ENCODE data around the gene INHBA.

Gene INHBA

GRCh38 chr7:41742401-41743020 lies 39.6 kb upstream of the INHBA start:
- Histone ChIP-seq H3K36me3 (replicated peaks; ENCODE audit: insufficient read depth, low read length) (no peaks in the 10 kb centered on the region), H3K9me3 (replicated peaks; ENCODE audit: insufficient read depth, low read length) (no peaks in the 10 kb centered on the region), H3F3A (ENCODE audit: insufficient read depth, low read length) (no peaks in the 10 kb centered on the region), H3K9me2 (replicated peaks; ENCODE audit: insufficient read depth, low read length) (no peaks in the 10 kb centered on the region), H3K79me2 (ENCODE audit: low read length) (no peaks in the 10 kb centered on the region), H3K27me3 (replicated peaks; ENCODE audit: insufficient read depth, low read length) (no peaks in the 10 kb centered on the region), H3K9ac (ENCODE audit: low read length) (no peak overlapping the region), H4K20me1 (ENCODE audit: insufficient read depth, low read length) (no peaks in the 10 kb centered on the region), H3K27ac (ENCODE audit: low read length) (no peak overlapping the region), H3K4me3 (ENCODE audit: low read length) (no peak overlapping the region), H2AFZ (ENCODE audit: low read length) (no peak overlapping the region), H3K4me2 (ENCODE audit: low read depth, low read length) (no peak overlapping the region), H3K4me1 (ENCODE audit: low read length) (no peaks in the 10 kb centered on the region)
- no peak for DNase-seq
- TF ChIP-seq EZH2phosphoT487 (IDR thresholded peaks at IDR 0.05; ENCODE audit: low read length) = no peak
- no peak for TF ChIP-seq CTCF (IDR thresholded peaks at IDR 0.05; ENCODE audit: low read length)
- TF ChIP-seq EZH2 (optimal IDR thresholded peaks at IDR 0.05; ENCODE audit: low read depth, low read length) = no peak

- no peaks in the 10 kb centered on the region for H3K9me3 ChIP-seq (replicated peaks; ENCODE audit: insufficient read depth, low read length)
- no peaks in the 10 kb centered on the region for H3K9me2 ChIP-seq (replicated peaks; ENCODE audit: insufficient read depth, low read length)
- no peaks in the 10 kb centered on the region for H3K36me3 ChIP-seq (replicated peaks; ENCODE audit: insufficient read depth, low read length)
- no peak overlapping the region for H3K4me2 ChIP-seq (ENCODE audit: low read depth, low read length)
- no peak overlapping the region for H2AFZ ChIP-seq (ENCODE audit: low read length)
- no peaks in the 10 kb centered on the region for H3K27me3 ChIP-seq (replicated peaks; ENCODE audit: insufficient read depth, low read length)
- TF ChIP-seq CTCF (IDR thresholded peaks at IDR 0.05; ENCODE audit: low read length) (no peak), EZH2phosphoT487 (IDR thresholded peaks at IDR 0.05; ENCODE audit: low read length) (no peak), EZH2 (optimal IDR thresholded peaks at IDR 0.05; ENCODE audit: low read depth, low read length) (no peak)
- no peak overlapping the region for H3K4me3 ChIP-seq (ENCODE audit: low read length)
- no peak overlapping the region for H3K9ac ChIP-seq (ENCODE audit: low read length)
- no peaks in the 10 kb centered on the region for H3F3A ChIP-seq (ENCODE audit: insufficient read depth, low read length)
- no peaks in the 10 kb centered on the region for H3K4me1 ChIP-seq (ENCODE audit: low read length)
- no peak for DNase-seq
- no peak overlapping the region for H3K27ac ChIP-seq (ENCODE audit: low read length)
- no peaks in the 10 kb centered on the region for H3K79me2 ChIP-seq (ENCODE audit: low read length)
- no peaks in the 10 kb centered on the region for H4K20me1 ChIP-seq (ENCODE audit: insufficient read depth, low read length)
Measured at GRCh38 chr7:41738806-41739205, 35.9 kb upstream of the INHBA start.

GRCh38 chr7:41738336-41738735 lies 35.4 kb upstream of the INHBA start:
- no peak overlapping the region for H2AFZ ChIP-seq (ENCODE audit: low read length)
- no peak overlapping the region for H3K4me2 ChIP-seq (ENCODE audit: low read depth, low read length)
- H3K9ac ChIP-seq (ENCODE audit: low read length) = no peak overlapping the region
- no peaks in the 10 kb centered on the region for H3K27me3 ChIP-seq (replicated peaks; ENCODE audit: insufficient read depth, low read length)
- no peak overlapping the region for H3K4me3 ChIP-seq (ENCODE audit: low read length)
- H4K20me1 ChIP-seq (ENCODE audit: insufficient read depth, low read length) = no peaks in the 10 kb centered on the region
- H3K36me3 ChIP-seq (replicated peaks; ENCODE audit: insufficient read depth, low read length) = no peaks in the 10 kb centered on the region
- no peaks in the 10 kb centered on the region for H3K9me3 ChIP-seq (replicated peaks; ENCODE audit: insufficient read depth, low read length)
- no peak overlapping the region for H3K27ac ChIP-seq (ENCODE audit: low read length)
- no peaks in the 10 kb centered on the region for H3F3A ChIP-seq (ENCODE audit: insufficient read depth, low read length)
- DNase-seq = no peak
- H3K4me1 ChIP-seq (ENCODE audit: low read length) = no peaks in the 10 kb centered on the region
- H3K9me2 ChIP-seq (replicated peaks; ENCODE audit: insufficient read depth, low read length) = no peaks in the 10 kb centered on the region
- TF ChIP-seq CTCF (IDR thresholded peaks at IDR 0.05; ENCODE audit: low read length) (no peak), EZH2 (optimal IDR thresholded peaks at IDR 0.05; ENCODE audit: low read depth, low read length) (no peak), EZH2phosphoT487 (IDR thresholded peaks at IDR 0.05; ENCODE audit: low read length) (no peak)
- H3K79me2 ChIP-seq (ENCODE audit: low read length) = no peaks in the 10 kb centered on the region
